ENCODE results near the gene IRAK1. TPM values are rescaled to one million over a fixed set of nuclear protein-coding genes. Genes with fewer than 3 reads are reported as not detected.

Gene IRAK1
- total and polyA plus RNA-seq, 2 of the 8 experiments (the other 6 are each of a cell fraction or from before 2014, with no cell fraction given) = 26.6 to 41.7 TPM

GRCh38 chrX:154028502-154029184 lies 8.9 kb upstream of the IRAK1 start:
- H2BK120ac ChIP-seq (replicated peaks; ENCODE audit: low read depth, low read length) = no peak overlapping the region
- no peak overlapping the region for H4K91ac ChIP-seq (replicated peaks; ENCODE audit: insufficient read length, low read length)
- no peak overlapping the region for H3K4me3 ChIP-seq (ENCODE audit: extremely low read depth in 1 of 4, insufficient read depth in 2 of 4, low read depth in 3 of 4, low read length in 4 of 4)
- peaks cover 3 to 20% (median 7%) of the 10 kb centered on the region in 4 experiments; a peak in 6 of 7 replicates for H3K4me1 ChIP-seq (replicated peaks in 1 of 4; ENCODE audit: control insufficient read depth in 3 of 4, insufficient read depth in 4 of 4, low read length in 3 of 4)
- H3K79me2 ChIP-seq (ENCODE audit: control insufficient read depth in 1 of 2, insufficient read depth in 2 of 2, low read length in 2 of 2) = peaks cover 0 to 3% of the 10 kb centered on the region in 2 experiments; a peak in 2 of 4 replicates
- H2BK20ac ChIP-seq (ENCODE audit: low read length) = no peak overlapping the region
- no peaks in the 10 kb centered on the region for H3K23me2 ChIP-seq (ENCODE audit: low read depth, low read length)
- no peak overlapping the region for H3K14ac ChIP-seq (ENCODE audit: insufficient read length)
- H2AK5ac ChIP-seq (ENCODE audit: low read depth, low read length) = no peak overlapping the region
- ChIA-PET POLR2A (ENCODE audit: partially characterized antibody) (interaction anchor here (1.5 kb wide), 1 partner anchor 8 kb away, joined by 6 read pairs; no protein-coding TSS in a partner anchor), CTCF (ENCODE audit: partially characterized antibody) (interaction anchor here (1.8 to 4.2 kb wide), 4 partner anchors 9 to 23 kb away, joined by 7 to 29 read pairs (median 8); partner anchors contain the start of gene IRAK1)
- no peaks in the 10 kb centered on the region; the same call in 1 of the 2 replicates for H3K79me1 ChIP-seq (ENCODE audit: low read depth, low read length)
- H4K5ac ChIP-seq (ENCODE audit: insufficient read length, low read depth, low read length) = no peak overlapping the region
- no peak overlapping the region for H4K8ac ChIP-seq (ENCODE audit: extremely low read depth, insufficient read depth, low read length)
- H3K27ac ChIP-seq (ENCODE audit: low read depth, low read length) = no peak overlapping the region
- WGBS, 2 experiments (ENCODE audit: extremely low coverage in 1 of 2, insufficient coverage in 1 of 2, insufficient read length in 1 of 2, insufficient replicate concordance in 2 of 2, low coverage in 1 of 2, low lambda C conversion rate in 2 of 2, missing lambda C conversion rate in 1 of 2) = 93% methylated on average over 10 of the region's 13 CpGs; no CpG with 5 or more reads in 1 of the 2 experiments
- no peaks in the 10 kb centered on the region for H4K20me1 ChIP-seq (replicated peaks in 1 of 2; ENCODE audit: control insufficient read depth in 1 of 2, insufficient read depth in 2 of 2, low read length in 2 of 2)
- H2BK5ac ChIP-seq (ENCODE audit: low read depth, low read length) = no peak overlapping the region
- H3K9ac ChIP-seq (replicated peaks in 1 of 4; ENCODE audit: extremely low read depth in 1 of 4, low read depth in 3 of 4, low read length in 3 of 4) = no peak overlapping the region
- H3K23ac ChIP-seq (ENCODE audit: insufficient read length) = no peak overlapping the region
- no peaks in the 10 kb centered on the region for H3K27me3 ChIP-seq (replicated peaks in 1 of 4; ENCODE audit: control insufficient read depth in 3 of 4, extremely low read depth in 1 of 4, insufficient read depth in 3 of 4, low read length in 3 of 4)
- no peak overlapping the region for H3K4ac ChIP-seq (replicated peaks; ENCODE audit: insufficient read length, low read depth, low read length)
- no peaks in the 10 kb centered on the region for H3K9me3 ChIP-seq (ENCODE audit: insufficient read depth in 2 of 2, low read depth in 1 of 2, low read length in 1 of 2)
- DNase-seq (ENCODE audit: low read depth in 1 of 2, low spot score in 2 of 2) (no peak), FAIRE-seq (no peak)
- H2BK15ac ChIP-seq (ENCODE audit: low read length) = no peak overlapping the region
- H3K36me3 ChIP-seq (ENCODE audit: control insufficient read depth in 2 of 4, insufficient read depth in 4 of 4, low read length in 3 of 4) = peaks cover 0 to 16% (median 7%) of the 10 kb centered on the region in 4 experiments; a peak in 4 of 8 replicates
- no peak overlapping the region for H3K18ac ChIP-seq (ENCODE audit: extremely low read depth, low read length)
- no peak overlapping the region for H2BK12ac ChIP-seq (ENCODE audit: low read depth, low read length)
- H3K4me2 ChIP-seq (ENCODE audit: insufficient read depth in 1 of 2, low read depth in 2 of 2, low read length in 2 of 2) = no peak overlapping the region
- H3K56ac ChIP-seq (replicated peaks; ENCODE audit: insufficient read length, low read depth, low read length) = no peak overlapping the region
- H2AFZ ChIP-seq (ENCODE audit: low read length) = no peak overlapping the region
- TF ChIP-seq KDM4A (IDR thresholded peaks at IDR 0.05; ENCODE audit: low read depth, low read length, severe bottlenecking) = no peak
- TF ChIP-seq E2F6 (IDR thresholded peaks at IDR 0.05) = no peak
- no peak for TF ChIP-seq KDM5A (IDR thresholded peaks at IDR 0.05; ENCODE audit: low read length)
- no peak for TF ChIP-seq POLR2A (IDR thresholded peaks at IDR 0.05; ENCODE audit: control extremely low read depth in 1 of 2, low read depth in 2 of 2, low read length in 2 of 2)
- TF ChIP-seq RNF2 (IDR thresholded peaks at IDR 0.05; ENCODE audit: borderline replicate concordance, low read depth, low read length, missing control alignments, poor library complexity, severe bottlenecking) = no peak
- TF ChIP-seq TCF12 (IDR thresholded peaks at IDR 0.05; ENCODE audit: low read depth, low read length) = no peak
- TF ChIP-seq GTF2F1 (IDR thresholded peaks at IDR 0.05; ENCODE audit: borderline replicate concordance, low read depth, low read length) = no peak
- no peak for TF ChIP-seq TBP (IDR thresholded peaks at IDR 0.05; ENCODE audit: low read depth, low read length)
- TF ChIP-seq SP1 (IDR thresholded peaks at IDR 0.05; ENCODE audit: low read depth, low read length) = no peak
- TF ChIP-seq ASH2L (IDR thresholded peaks at IDR 0.05; ENCODE audit: low read length) = no peak
- no peak for TF ChIP-seq NRF1 (IDR thresholded peaks at IDR 0.05; ENCODE audit: low read depth, low read length)
- TF ChIP-seq RBBP5 (IDR thresholded peaks at IDR 0.05; ENCODE audit: borderline replicate concordance, low read depth, low read length) = no peak
- no peak for TF ChIP-seq SIX5 (IDR thresholded peaks at IDR 0.05; ENCODE audit: low read depth, low read length)
